HEK293 (cell line): ENCODE measurements around the gene TMC5.
"Not testable (repeated sequence)": the region's sequence is repeated elsewhere in the genome, so short reads cannot be mapped to it uniquely, and the experiment has no call there.

Experiments used
- CTCF ChIA-PET: fragments of 350-600 bp; formaldehyde crosslinking; extraction: SDS; loops from one replicate; lab custom pipeline; 2021; ENCODE audit warnings: antibody characterized with exemption; lab: Yijun Ruan, JAX
- POLR2A ChIA-PET: fragments of 300-600 bp; formaldehyde crosslinking; extraction: SDS; loops from one replicate; lab custom pipeline; 2020; ENCODE audit warnings: antibody characterized with exemption, inconsistent platforms; lab: Yijun Ruan, JAX
- H3K27ac ChIP-seq: fragments of 200-500 bp; sonication (Bioruptor generic); 2 replicates; pipeline ENCODE4 v1.5.1; 2014; ENCODE audit warnings: low read depth, low read length, control low read depth, inconsistent platforms; ENCODE audit errors: extremely low read depth
- H3K36me3 ChIP-seq, 2 experiments: fragments of 200-500 bp in 1 of 2; sonication (Bioruptor generic) in 1 of 2; 1 replicate in 1 of 2; 2 replicates in 1 of 2; pipeline ENCODE4 v1.5.1; 2014 to 2017; ENCODE audit warnings: inconsistent platforms in 2 of 2, low read length in 2 of 2; ENCODE audit not compliant: control insufficient read depth in 2 of 2, insufficient read depth in 1 of 2
- H3K4me1 ChIP-seq: fragments of 200-500 bp; sonication (Bioruptor generic); 2 replicates; pipeline ENCODE4 v1.5.1; 2014; ENCODE audit warnings: mild to moderate bottlenecking, low read length, inconsistent platforms; ENCODE audit not compliant: control insufficient read depth, insufficient read depth
- H3K4me3 ChIP-seq: 2 replicates; pipeline ENCODE4 v1.5.1; 2011; ENCODE audit warnings: low read depth, mild to moderate bottlenecking, control low read depth, low read length, moderate library complexity
- H3K9me3 ChIP-seq: fragments of 200-500 bp; sonication (Bioruptor generic); 2 replicates; pipeline ENCODE4 v1.5.1; 2014; ENCODE audit warnings: low read depth, low read length, inconsistent platforms; ENCODE audit not compliant: control insufficient read depth, insufficient read depth
- FEZF1 ChIP-seq: fragments of 450-650 bp; formaldehyde crosslinking; IDR thresholded peaks from 2 replicates; pipeline ENCODE4 v1.5.1; 2016; ENCODE audit warnings: missing biosample characterization, missing genetic modification characterization
- IKZF3 ChIP-seq: fragments of 450-650 bp; IDR thresholded peaks from 2 replicates; pipeline ENCODE4 v1.5.0; 2018; ENCODE audit warnings: missing biosample characterization, mild to moderate bottlenecking, missing genetic modification characterization, moderate library complexity
- KLF1 ChIP-seq: fragments of 450-650 bp; formaldehyde crosslinking; IDR thresholded peaks from 2 replicates; pipeline ENCODE4 v1.5.1; 2016; ENCODE audit warnings: missing biosample characterization, missing genetic modification characterization
- KLF9 ChIP-seq: fragments of 450-650 bp; formaldehyde crosslinking; IDR thresholded peaks from 2 replicates; pipeline ENCODE4 v1.5.1; 2016; ENCODE audit warnings: missing biosample characterization, missing genetic modification characterization, low read depth
- ZBTB1 ChIP-seq: fragments of 450-650 bp; formaldehyde crosslinking; IDR thresholded peaks from 2 replicates; pipeline ENCODE4 v1.5.1; 2016; ENCODE audit warnings: missing biosample characterization, missing genetic modification characterization
- ZBTB48 ChIP-seq: fragments of 450-650 bp; formaldehyde crosslinking; IDR thresholded peaks from 2 replicates; pipeline ENCODE4 v1.5.1; 2016; ENCODE audit warnings: missing biosample characterization, missing genetic modification characterization
- ZBTB8A ChIP-seq: fragments of 450-650 bp; formaldehyde crosslinking; IDR thresholded peaks from 2 replicates; pipeline ENCODE4 v1.5.1; 2016; ENCODE audit warnings: missing biosample characterization, missing genetic modification characterization
- ZNF133 ChIP-seq: fragments of 450-650 bp; formaldehyde crosslinking; IDR thresholded peaks from 2 replicates; pipeline ENCODE4 v1.5.1; 2016; ENCODE audit warnings: missing biosample characterization, missing genetic modification characterization
- ZNF146 ChIP-seq: fragments of 450-650 bp; formaldehyde crosslinking; IDR thresholded peaks from 2 replicates; pipeline ENCODE4 v1.5.1; 2016; ENCODE audit warnings: missing biosample characterization, missing genetic modification characterization
- ZNF155 ChIP-seq: fragments of 450-650 bp; formaldehyde crosslinking; IDR thresholded peaks from 2 replicates; pipeline ENCODE4 v1.5.1; 2016; ENCODE audit warnings: missing biosample characterization, missing genetic modification characterization
- ZNF211 ChIP-seq: fragments of 450-650 bp; formaldehyde crosslinking; IDR thresholded peaks from 2 replicates; pipeline ENCODE4 v1.5.1; 2016; ENCODE audit warnings: low read depth, missing biosample characterization, missing genetic modification characterization
- ZNF23 ChIP-seq: fragments of 450-650 bp; formaldehyde crosslinking; IDR thresholded peaks from 2 replicates; pipeline ENCODE4 v1.5.1; 2016; ENCODE audit warnings: missing biosample characterization, missing genetic modification characterization, borderline replicate concordance
- ZNF335 ChIP-seq: fragments of 450-650 bp; formaldehyde crosslinking; conservative IDR thresholded peaks from 2 replicates; pipeline ENCODE4 v1.5.1; 2016; ENCODE audit warnings: missing biosample characterization, missing genetic modification characterization
- ZNF354C ChIP-seq: fragments of 450-650 bp; formaldehyde crosslinking; IDR thresholded peaks from 2 replicates; pipeline ENCODE4 v1.5.1; 2016; ENCODE audit warnings: missing biosample characterization, missing genetic modification characterization, low read depth, borderline replicate concordance
- ZNF366 ChIP-seq: fragments of 450-650 bp; formaldehyde crosslinking; conservative IDR thresholded peaks from 2 replicates; pipeline ENCODE4 v1.5.1; 2016; ENCODE audit warnings: missing biosample characterization, missing genetic modification characterization
- ZNF473 ChIP-seq: fragments of 450-650 bp; formaldehyde crosslinking; IDR thresholded peaks from 2 replicates; pipeline ENCODE4 v1.5.1; 2017; ENCODE audit warnings: missing biosample characterization, missing genetic modification characterization
- ZNF514 ChIP-seq: fragments of 450-650 bp; formaldehyde crosslinking; IDR thresholded peaks from 2 replicates; pipeline ENCODE4 v1.5.1; 2016; ENCODE audit warnings: missing biosample characterization, missing genetic modification characterization
- ZNF645 ChIP-seq: fragments of 450-650 bp; formaldehyde crosslinking; IDR thresholded peaks from 2 replicates; pipeline ENCODE4; 2016; ENCODE audit warnings: missing biosample characterization, missing genetic modification characterization
- ZNF654 ChIP-seq: fragments of 450-650 bp; formaldehyde crosslinking; IDR thresholded peaks from 2 replicates; pipeline ENCODE4 v1.5.1; 2016; ENCODE audit warnings: low read depth, missing biosample characterization, missing genetic modification characterization
- TF ChIP-seq, protein P1 (sequence below): fragments of 450-650 bp; formaldehyde crosslinking; IDR thresholded peaks from 2 replicates; pipeline ENCODE4 v1.5.1; 2017; ENCODE audit warnings: missing biosample characterization, missing genetic modification characterization
- TF ChIP-seq, protein P2 (sequence below): fragments of 450-650 bp; formaldehyde crosslinking; IDR thresholded peaks from 2 replicates; pipeline ENCODE4 v1.5.1; 2016; ENCODE audit warnings: missing biosample characterization, missing genetic modification characterization

The TMC5 gene

GRCh38 chr16:19393226-19394111 lies 24.2 kb upstream of the TMC5 start (continued):
- TF ChIP-seq, protein P1, sequence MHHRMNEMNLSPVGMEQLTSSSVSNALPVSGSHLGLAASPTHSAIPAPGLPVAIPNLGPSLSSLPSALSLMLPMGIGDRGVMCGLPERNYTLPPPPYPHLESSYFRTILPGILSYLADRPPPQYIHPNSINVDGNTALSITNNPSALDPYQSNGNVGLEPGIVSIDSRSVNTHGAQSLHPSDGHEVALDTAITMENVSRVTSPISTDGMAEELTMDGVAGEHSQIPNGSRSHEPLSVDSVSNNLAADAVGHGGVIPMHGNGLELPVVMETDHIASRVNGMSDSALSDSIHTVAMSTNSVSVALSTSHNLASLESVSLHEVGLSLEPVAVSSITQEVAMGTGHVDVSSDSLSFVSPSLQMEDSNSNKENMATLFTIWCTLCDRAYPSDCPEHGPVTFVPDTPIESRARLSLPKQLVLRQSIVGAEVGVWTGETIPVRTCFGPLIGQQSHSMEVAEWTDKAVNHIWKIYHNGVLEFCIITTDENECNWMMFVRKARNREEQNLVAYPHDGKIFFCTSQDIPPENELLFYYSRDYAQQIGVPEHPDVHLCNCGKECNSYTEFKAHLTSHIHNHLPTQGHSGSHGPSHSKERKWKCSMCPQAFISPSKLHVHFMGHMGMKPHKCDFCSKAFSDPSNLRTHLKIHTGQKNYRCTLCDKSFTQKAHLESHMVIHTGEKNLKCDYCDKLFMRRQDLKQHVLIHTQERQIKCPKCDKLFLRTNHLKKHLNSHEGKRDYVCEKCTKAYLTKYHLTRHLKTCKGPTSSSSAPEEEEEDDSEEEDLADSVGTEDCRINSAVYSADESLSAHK (tag by site-specific recombination) = peak; percentile 94
- TF ChIP-seq KLF1 (tag by site-specific recombination) (peak; percentile 51; the same call in 1 of the 2 replicates), ZBTB48 (tag by site-specific recombination) (no peak), ZNF514 (tag by site-specific recombination) (no peak), ZNF23 (no peak), ZNF133 (tag by site-specific recombination) (no peak), ZNF366 (tag by site-specific recombination) (no peak), ZNF354C (tag by site-specific recombination) (no peak), ZBTB8A (tag by site-specific recombination) (no peak)

- POLR2A ChIA-PET, H3K9me3 ChIP-seq, H3K4me3 ChIP-seq, H3K27ac ChIP-seq, H3K4me1 ChIP-seq, H3K36me3 ChIP-seq: not testable (repeated sequence)
- CTCF ChIA-PET = interaction anchor here (1.0 kb wide), 1 partner anchor 206 kb away, joined by 3 read pairs; no protein-coding TSS in a partner anchor
These were observed 21.9 kb upstream of the TMC5 start for GRCh38 chr16:19395646-19396267.

GRCh38 chr16:19396555-19397011 lies 21.1 kb upstream of the TMC5 start:
- no peaks in the 10 kb centered on the region for H3K9me3 ChIP-seq
- H3K36me3 ChIP-seq = no peaks in the 10 kb centered on the region
- no peak overlapping the region for H3K4me3 ChIP-seq
- H3K4me1 ChIP-seq = peaks cover 3% of the 10 kb centered on the region
- ChIA-PET POLR2A (no interaction called here), CTCF (interaction anchor here (0.6 to 1.0 kb wide), 2 partner anchors 113 to 205 kb away, joined by 3 read pairs; no protein-coding TSS in a partner anchor)
- TF ChIP-seq ZNF155 (no peak), FEZF1 (peak; percentile 40; the same call in 1 of the 2 replicates), IKZF3 (tag by site-specific recombination) (no peak), ZNF335 (peak; percentile 82)
- H3K27ac ChIP-seq = no peak overlapping the region

GRCh38 chr16:19397373-19397772 lies 20.3 kb upstream of the TMC5 start:
- H3K9me3 ChIP-seq, POLR2A ChIA-PET, CTCF ChIA-PET, H3K27ac ChIP-seq, H3K4me3 ChIP-seq, H3K4me1 ChIP-seq, H3K36me3 ChIP-seq: not testable (repeated sequence)

DNA sequence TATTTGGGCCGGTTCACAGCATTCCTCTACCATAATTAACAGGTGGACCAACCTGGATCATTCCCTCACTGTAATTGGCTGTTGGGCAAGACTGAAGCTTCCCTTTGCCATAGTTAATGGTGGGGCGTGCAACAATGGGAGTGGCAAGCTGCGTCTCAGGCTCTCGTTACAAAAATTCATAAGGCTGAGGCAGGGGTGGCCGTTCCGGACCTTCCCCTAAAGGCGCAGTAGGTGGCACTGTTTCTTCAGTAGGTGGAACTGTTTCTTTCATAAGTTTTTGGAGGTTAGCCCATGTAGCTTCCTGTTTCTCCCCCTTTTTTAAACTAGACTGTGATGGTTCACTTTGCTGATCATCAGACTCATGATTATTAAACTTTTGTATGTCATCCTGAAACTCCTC lies 17.0 kb upstream of the TMC5 start:
- H3K4me1 ChIP-seq = no peaks in the 10 kb centered on the region; the same call in 1 of the 2 replicates
- H3K9me3 ChIP-seq = no peaks in the 10 kb centered on the region
- ChIA-PET CTCF (interaction anchor here (0.5 to 2.6 kb wide), 7 partner anchors 11 to 204 kb away, joined by 3 to 22 read pairs (median 4); no protein-coding TSS in a partner anchor), POLR2A (no interaction called here)
- H3K4me3 ChIP-seq = no peak overlapping the region
- H3K36me3 ChIP-seq = no peaks in the 10 kb centered on the region
- H3K27ac ChIP-seq = no peak overlapping the region
- TF ChIP-seq KLF9 (tag by site-specific recombination) (no peak), ZNF211 (tag by site-specific recombination) (no peak), ZNF645 (tag by site-specific recombination) (no peak), ZBTB1 (tag by site-specific recombination) (no peak), ZNF473 (tag by site-specific recombination) (no peak), ZNF146 (tag by site-specific recombination) (no peak), ZNF654 (tag by site-specific recombination) (peak; percentile 80)
- TF ChIP-seq, protein P2, sequence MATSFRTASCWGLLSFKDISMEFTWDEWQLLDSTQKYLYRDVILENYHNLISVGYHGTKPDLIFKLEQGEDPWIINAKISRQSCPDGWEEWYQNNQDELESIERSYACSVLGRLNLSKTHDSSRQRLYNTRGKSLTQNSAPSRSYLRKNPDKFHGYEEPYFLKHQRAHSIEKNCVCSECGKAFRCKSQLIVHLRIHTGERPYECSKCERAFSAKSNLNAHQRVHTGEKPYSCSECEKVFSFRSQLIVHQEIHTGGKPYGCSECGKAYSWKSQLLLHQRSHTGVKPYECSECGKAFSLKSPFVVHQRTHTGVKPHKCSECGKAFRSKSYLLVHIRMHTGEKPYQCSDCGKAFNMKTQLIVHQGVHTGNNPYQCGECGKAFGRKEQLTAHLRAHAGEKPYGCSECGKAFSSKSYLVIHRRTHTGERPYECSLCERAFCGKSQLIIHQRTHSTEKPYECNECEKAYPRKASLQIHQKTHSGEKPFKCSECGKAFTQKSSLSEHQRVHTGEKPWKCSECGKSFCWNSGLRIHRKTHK (tag by site-specific recombination) = no peak
